ENCODE results near the gene WASHC3.
A peak's percentile ranks its signal among the peaks of the same experiment; 100 is the strongest.
"Not testable (repeated sequence)": the region's sequence is repeated elsewhere in the genome, so short reads cannot be mapped to it uniquely, and the experiment has no call there.

Gene WASHC3

GRCh38 chr12:102050660-102051430, 10.9 kb downstream of the WASHC3 start:
- DNase-seq, result peak; percentile 65

GRCh38 chr12:102043928-102044327, 17.9 kb downstream of the WASHC3 start:
- no peak for DNase-seq

DNA sequence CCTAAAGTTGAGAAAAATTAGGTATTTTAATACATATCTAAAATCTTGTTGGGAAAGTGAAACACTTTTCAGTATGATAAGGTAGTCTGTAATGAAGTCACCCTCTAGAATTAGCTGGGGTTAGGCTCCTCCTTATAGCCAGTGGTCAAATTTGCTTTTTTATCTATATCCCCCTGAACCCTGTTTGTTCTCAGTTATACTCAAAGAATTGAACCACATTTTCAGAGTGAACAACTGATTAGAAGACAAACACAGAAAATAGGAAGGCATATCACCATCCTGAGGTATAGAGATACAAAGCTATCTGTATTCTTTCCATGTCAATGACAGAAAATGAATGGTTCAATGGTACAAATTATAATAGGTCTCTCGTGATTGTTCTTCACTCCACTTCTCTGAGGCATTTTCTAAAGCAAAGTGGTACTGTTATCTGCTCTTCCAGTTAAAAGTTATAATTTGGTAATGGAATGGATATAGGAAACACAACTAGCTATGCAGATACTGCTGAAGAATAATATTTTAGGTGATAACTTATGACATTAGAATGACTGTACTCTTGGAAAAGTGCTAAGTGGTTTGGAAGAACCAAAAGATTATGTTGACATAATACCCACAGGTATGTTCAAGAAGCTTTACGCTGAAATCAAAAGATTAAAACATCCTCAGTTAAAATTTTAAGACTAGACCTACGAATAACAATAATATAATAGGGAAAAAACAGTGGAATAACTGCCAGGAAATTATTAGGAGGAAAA, 27.6 kb downstream of the WASHC3 start:
- no peak for DNase-seq

GRCh38 chr12:102031852-102032251, 29.9 kb downstream of the WASHC3 start:
- no peak for DNase-seq

DNA sequence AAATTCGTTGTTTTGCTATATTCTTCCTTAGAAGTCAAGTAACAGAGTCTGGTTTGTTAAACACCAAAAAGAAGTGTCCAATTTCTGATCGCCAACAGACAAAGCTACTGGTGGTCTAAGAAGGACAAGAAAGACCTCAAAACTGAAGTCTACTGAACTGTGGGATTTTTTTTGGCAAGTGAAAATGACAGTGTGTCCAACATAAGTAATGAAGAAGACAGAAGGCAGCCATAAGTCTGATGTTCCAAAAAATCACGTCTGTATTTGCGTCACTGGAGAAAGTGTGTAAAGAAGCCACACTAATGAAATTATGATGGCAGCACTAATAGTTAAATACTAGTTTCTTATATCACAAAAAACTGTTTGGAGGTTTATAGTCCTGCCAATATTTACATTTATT, 32.6 kb downstream of the WASHC3 start:
- DNase-seq, result no peak

DNA sequence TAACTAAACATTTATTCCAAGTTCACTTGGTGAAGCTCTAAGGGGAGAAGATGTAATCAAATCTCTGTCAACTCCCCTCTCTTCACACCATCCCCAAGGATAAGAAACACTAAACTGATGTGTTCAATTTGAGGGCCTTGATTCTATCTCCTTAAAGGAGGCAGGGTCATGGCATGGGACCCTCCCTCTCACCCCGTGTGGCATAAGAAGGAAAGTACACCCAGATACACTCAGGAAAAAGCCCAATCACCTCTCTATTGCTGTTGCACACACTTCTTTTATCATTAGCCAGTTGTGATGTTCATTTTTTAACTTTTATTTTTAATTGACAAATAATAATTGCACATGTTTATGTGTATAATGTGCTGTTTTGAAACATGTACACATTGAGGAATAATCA, 35.1 kb downstream of the WASHC3 start:
- no peak for DNase-seq

DNA sequence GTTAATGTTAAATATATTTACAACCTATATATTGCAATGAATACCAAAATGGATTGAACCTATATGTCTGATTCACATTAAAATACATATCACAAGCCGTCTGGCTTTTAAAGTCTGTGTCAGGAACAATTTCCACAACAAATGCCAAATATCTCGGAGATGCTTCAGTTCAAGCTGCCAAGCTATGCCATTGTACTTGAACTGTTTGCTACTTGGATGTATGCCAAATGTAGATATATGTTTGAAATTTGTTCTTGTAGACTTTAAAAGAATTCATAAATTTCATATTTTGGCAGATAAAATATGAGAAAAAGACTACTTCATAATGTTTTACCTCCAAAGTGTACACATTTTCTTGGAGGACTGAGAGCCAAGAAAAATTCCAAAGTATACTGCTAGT, 37.0 kb downstream of the WASHC3 start:
- DNase-seq, result no peak

DNA sequence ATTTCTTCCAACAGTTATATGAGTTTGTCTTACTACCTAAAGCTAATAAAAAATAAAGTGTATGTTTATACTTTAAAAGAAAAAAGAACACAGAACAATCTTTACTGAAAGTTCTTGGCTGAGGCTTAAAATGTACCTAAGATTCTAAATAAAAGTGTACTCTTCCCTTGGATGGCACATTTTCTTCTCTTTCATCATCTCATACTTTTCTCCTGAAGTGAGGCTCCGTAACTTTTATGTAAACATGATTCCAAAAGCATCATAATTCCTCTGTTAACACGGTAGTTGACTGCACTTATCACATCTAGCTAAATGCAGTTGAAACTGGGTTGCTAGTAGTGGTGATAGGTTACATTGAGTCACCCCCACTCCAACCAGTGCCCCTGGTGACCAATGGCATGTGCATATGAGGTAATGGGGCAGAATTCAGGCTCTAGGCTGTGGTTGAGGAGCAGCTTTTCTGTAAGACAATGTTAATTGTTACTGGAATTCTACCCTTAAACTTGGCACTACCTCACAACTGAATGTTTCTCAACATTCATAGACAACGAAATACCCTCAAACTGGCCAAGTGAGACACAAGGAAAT, 38.4 kb downstream of the WASHC3 start:
- DNase-seq, result no peak

DNA sequence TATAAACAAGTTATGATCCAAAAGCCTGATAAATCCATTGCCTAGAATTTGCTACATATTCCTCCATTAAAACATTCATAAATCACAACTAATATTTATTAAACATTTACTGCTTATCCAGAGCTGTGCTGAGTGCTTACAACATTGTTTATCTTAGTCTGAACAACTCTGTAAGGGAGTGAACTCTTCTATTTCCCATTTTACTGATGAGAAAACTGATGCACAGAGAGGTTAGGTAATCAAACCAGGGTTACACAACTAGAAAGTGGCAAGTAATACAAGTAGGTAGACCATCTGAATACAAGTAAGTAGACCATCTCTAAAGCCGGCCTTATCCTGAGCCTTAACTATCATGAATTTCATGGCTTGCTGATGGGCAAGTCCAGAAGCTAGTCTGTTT, 39.5 kb downstream of the WASHC3 start:
- DNase-seq, result no peak

GRCh38 chr12:102021540-102022246, 40.1 kb downstream of the WASHC3 start:
- DNase-seq, result peak; percentile 27

DNA sequence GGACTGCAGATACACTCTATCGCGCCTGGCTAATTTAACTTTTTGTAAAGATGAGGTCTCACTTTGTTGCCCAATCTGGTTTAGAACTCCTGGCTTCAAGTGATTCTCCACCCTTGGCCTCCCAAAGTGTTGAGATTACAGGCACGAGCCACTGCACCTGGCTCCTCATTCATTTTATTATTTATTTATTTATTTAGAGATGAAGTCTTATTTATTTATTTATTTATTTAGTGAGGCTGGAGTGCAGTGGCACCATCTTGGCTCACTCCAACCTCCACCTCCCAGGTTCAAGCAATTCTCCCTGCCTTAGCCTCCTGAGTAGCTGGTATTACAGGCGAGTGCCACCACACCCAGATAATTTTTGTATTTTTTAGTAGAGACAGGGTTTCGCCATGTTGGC, 43.2 kb downstream of the WASHC3 start:
- not testable (repeated sequence) for DNase-seq

DNA sequence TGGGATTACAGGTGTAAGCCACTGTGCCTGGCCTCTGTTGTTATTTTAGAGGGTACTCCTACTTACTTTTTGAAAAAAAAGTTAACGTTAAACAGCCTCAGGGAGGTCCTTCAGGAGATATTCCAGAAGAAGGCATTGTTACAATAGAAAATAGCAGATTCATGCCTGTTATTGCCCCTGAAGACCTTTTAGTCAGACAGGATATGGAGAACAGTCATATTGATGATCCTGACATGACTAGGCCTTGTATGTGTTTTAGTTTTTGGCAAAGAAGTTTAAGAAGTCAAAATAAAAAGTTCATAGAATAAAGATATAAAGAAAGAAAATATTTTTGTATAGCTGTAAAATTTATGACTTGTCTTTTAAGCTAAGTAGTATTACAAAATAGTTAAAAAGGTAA, 45.3 kb downstream of the WASHC3 start:
- no peak for DNase-seq

DNA sequence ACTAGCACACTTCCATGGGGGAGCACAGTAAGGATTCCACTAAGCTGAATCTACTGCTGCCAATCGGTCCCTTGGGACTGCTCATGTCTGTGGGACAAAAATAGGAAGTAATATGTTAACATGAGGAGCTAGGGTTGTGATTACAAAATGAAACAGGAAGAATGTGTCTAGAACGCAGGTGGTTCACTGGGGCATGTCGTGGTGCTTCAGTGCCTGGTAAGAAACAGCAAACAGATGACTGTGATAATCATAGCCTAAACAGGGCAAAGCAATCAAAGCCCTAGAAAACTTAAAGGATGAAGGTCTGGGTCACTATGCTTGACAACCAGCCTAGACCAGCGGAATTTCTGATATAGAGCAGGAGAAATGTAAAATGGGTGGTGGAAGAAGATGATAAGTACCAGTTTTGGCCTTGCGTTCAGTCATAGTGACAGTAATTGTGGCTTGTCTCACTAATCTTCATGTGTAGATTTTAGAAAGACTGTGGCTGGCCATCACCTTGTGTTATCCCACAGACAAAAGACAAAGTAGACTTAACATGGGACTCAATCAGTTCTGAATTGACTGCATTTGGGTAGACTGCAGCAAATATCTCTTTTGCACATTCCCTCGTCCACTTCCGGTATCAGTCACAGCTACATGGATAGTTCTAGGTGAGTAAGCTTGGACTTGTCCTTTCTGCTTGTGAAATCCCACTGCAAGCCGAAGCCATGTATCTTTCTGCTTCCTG, 51.4 kb downstream of the WASHC3 start:
- peak; percentile 84 for DNase-seq

GRCh38 chr12:102009796-102010195, 52.0 kb downstream of the WASHC3 start:
- no peak for DNase-seq

DNA sequence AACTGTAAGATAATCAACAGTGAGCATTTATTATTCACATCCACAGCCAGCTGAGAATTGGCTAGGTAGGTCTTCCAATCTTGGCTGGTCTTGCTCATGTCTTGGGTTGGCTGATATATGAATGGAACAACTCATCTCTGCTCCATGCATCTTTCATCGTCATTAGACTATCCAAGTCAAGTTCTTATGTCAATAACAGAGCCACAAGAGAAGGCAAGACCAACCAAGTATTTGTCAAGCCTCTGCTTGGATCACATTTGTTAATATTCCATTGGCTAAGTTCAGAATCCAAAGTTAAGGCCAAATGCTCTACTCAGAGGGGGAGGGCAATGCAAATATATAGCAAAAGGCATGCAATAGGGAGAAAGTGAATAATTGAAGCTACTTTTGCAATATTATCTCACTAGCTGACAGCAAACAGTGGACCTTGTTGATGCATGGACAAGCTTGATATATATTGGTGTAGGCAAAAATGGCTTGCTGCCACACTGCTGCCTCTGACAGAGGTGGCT, 53.1 kb downstream of the WASHC3 start:
- DNase-seq, result no peak

GRCh38 chr12:102005256-102005655, 56.5 kb downstream of the WASHC3 start:
- DNase-seq, result no peak

- no peak for DNase-seq
Measured at GRCh38 chr12:101997102-101997501, 64.7 kb downstream of the WASHC3 start.

- no peak for DNase-seq
Measured at GRCh38 chr12:101995684-101996083, 66.1 kb downstream of the WASHC3 start.

DNA sequence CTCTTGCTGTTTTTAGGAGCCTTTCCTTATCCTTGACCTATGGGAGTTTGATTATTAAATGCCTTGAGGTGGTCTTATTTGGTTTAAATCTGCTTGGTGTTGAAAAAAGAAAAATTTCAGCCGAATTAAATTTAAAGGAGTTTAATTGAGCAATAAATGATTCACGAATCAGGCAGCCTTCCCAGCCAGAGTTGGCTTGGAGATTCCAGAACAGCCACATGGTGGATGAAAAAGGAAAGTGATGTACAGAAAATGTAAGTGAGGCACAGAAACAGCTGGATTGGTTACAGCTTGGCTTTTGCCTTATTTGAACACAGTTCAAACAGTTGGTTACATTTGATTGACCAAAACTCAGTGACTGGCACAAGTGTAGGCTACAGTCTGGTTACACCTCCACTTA, 69.7 kb downstream of the WASHC3 start:
- DNase-seq, result no peak

DNA sequence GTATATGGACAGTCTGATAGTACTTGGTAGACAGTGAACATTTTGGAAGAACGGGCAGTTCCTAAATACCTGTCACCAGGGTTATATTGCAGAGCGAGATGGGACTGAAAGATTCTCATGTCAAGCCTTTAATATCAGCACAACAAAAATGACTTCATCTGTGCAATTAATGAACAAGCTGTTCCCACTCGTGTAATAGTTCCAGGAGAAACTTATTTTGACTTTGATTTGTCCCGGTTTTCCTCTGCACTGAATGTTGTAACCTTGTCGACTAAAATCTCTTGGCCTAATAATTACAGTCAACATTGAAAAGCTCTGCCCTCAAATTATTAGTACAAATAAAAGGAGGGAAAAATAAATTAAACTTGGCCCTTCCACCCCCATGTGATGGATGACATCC, 79.5 kb downstream of the WASHC3 start:
- no peak for DNase-seq

- no peak for DNase-seq
Measured at GRCh38 chr12:101981868-101982267, 79.9 kb downstream of the WASHC3 start.

- no peak for DNase-seq
Measured at GRCh38 chr12:101968770-101969169, 93.0 kb downstream of the WASHC3 start.

DNA sequence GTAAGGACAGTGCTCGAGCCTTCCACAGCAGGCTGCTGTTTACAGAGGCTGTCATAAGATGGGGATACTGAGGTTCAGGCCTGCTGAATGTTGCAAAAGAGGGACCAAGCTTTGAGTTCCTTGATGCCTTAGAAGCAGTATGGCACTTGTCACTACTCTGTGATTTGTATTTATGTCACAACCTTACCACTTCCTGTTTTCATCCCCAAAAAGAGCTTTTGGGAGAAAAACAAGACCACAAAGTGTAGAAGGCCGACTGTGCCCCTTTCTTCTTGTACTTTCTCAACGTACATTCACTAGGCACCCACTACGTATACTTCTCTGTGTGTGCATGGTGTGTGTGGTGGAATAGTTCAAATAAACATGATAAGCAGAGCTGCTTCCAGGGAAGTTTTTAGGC, 94.3 kb downstream of the WASHC3 start:
- DNase-seq, result peak; percentile 90
